Right atrium auricular region (tissue), 2 donors: Measurements from ENCODE around the gene CDHR5. TPM values are rescaled to one million over a fixed set of nuclear protein-coding genes. Genes with fewer than 3 reads are reported as not detected.

Source experiments
- DNase-seq: peaks from one replicate; pipeline ENCODE4 v3.0.0-alpha.2; 2019; ENCODE audit warnings: low spot score
- H3K27ac ChIP-seq, 2 donors: fragments of 200-600 bp; sonication (generic); 1 replicate in 1 of 2; 2 replicates in 1 of 2; pipeline ENCODE4 v1.5.1; 2016 to 2019
- H3K27me3 ChIP-seq, 2 donors: fragments of 200-600 bp; sonication (generic); one replicate each; pipeline versions ENCODE4 v1.5.1 to v1.6.0; 2017 to 2019
- H3K36me3 ChIP-seq: fragments of 200-600 bp; sonication (generic); one replicate; pipeline ENCODE4 v1.5.1; 2016
- H3K4me1 ChIP-seq, 2 donors: fragments of 200-600 bp; sonication (generic); one replicate each; pipeline versions ENCODE4 v1.5.1 to v1.6.0; 2017 to 2019
- H3K4me3 ChIP-seq, 2 donors: fragments of 200-600 bp; sonication (generic); 1 replicate in 1 of 2; 2 replicates in 1 of 2; pipeline ENCODE4 v1.5.1; 2017 to 2019; ENCODE audit warnings: mild to moderate bottlenecking in 1 of 2, moderate library complexity in 1 of 2
- H3K9me3 ChIP-seq, 2 donors: fragments of 200-600 bp; sonication (generic); one replicate each; pipeline ENCODE4 v1.5.1; 2019
- CTCF ChIP-seq, 2 donors: fragments of 200-600 bp; sonication (generic); IDR thresholded peaks; one replicate each; pipeline ENCODE4 v1.5.1; 2019; ENCODE audit warnings: antibody characterized with exemption in 2 of 2
- total RNA-seq, 2 donors: library from RNA; depleted of rRNA; stranded (reverse); fragments of >200 nt; gene quantifications; one replicate each; pipeline ENCODE4 v1.1.0, GENCODE V29; 2016

Gene CDHR5
- total RNA-seq, 2 donors from 2014 or later: not detected

DNA sequence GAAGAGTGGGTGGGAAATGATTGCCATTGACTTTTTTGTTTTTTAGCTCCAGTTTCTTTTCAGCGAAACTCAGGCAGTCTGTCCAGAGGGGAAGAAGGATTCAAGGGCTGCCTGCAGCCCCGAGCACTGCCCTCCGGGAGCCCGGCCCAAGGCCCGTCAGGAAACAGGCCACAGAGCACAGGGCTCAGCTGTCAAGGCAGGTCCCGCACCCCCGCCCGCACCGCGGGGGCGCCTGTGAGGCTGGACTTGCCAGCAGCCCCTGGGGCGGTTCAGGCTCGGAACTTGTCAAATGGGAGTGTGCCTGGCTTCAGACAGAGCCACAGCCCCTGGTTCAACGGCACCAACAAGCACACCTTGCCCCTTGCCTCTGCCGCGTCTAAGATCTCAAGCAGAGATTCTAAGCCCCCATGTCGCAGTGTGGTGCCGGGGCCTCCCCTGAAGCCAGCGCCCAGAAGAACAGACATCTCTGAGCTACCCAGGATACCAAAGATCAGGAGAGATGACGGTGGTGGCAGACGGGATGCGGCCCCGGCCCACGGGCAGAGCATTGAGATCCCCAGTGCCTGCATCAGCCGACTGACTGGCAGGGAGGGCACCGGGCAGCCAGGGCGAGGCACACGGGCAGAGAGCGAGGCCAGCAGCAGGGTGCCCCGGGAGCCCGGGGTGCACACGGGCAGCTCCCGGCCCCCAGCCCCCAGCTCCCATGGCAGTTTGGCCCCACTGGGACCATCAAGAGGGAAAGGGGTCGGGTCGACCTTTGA, 17.6 kb downstream of the CDHR5 start:
- peaks cover 0 to 6% of the 10 kb centered on the region in 2 donors for H3K4me1 ChIP-seq
- H3K27me3 ChIP-seq: no peaks in the 10 kb centered on the region
- peaks cover 100% of the 10 kb centered on the region for H3K36me3 ChIP-seq
- no peak for DNase-seq
- no peaks in the 10 kb centered on the region for H3K9me3 ChIP-seq
- no peak overlapping the region for H3K4me3 ChIP-seq
- H3K27ac ChIP-seq: peak overlapping the region in 1 of 2 donors; percentile 59
- no peak for TF ChIP-seq CTCF (IDR thresholded peaks at IDR 0.05)

GRCh38 chr11:606245-606644, 18.5 kb downstream of the CDHR5 start:
- H3K27ac ChIP-seq: peak overlapping the region; percentile 37 to 59
- H3K4me3 ChIP-seq: no peak overlapping the region
- no peak for DNase-seq
- H3K27me3 ChIP-seq: no peaks in the 10 kb centered on the region
- TF ChIP-seq CTCF (IDR thresholded peaks at IDR 0.05): no peak
- peaks cover 100% of the 10 kb centered on the region for H3K36me3 ChIP-seq
- peaks cover 0 to 6% of the 10 kb centered on the region in 2 donors for H3K4me1 ChIP-seq
- no peaks in the 10 kb centered on the region for H3K9me3 ChIP-seq

GRCh38 chr11:605286-606129, 19.2 kb downstream of the CDHR5 start:
- no peak for TF ChIP-seq CTCF (IDR thresholded peaks at IDR 0.05)
- H3K4me3 ChIP-seq: no peak overlapping the region
- H3K9me3 ChIP-seq: no peaks in the 10 kb centered on the region
- DNase-seq: no peak
- peaks cover 0 to 6% of the 10 kb centered on the region in 2 donors for H3K4me1 ChIP-seq
- H3K36me3 ChIP-seq: peaks cover 100% of the 10 kb centered on the region
- no peaks in the 10 kb centered on the region for H3K27me3 ChIP-seq
- peak overlapping the region; percentile 37 to 59 for H3K27ac ChIP-seq

GRCh38 chr11:603154-603553, 21.6 kb downstream of the CDHR5 start:
- Histone ChIP-seq H3K36me3 (peaks cover 97% of the 10 kb centered on the region), H3K9me3 (no peaks in the 10 kb centered on the region), H3K27ac (no peak overlapping the region), H3K27me3 (no peaks in the 10 kb centered on the region), H3K4me3 (no peak overlapping the region), H3K4me1 (peaks cover 0 to 6% of the 10 kb centered on the region in 2 donors)
- TF ChIP-seq CTCF (IDR thresholded peaks at IDR 0.05): no peak
- no peak for DNase-seq

GRCh38 chr11:601573-602245, 23.0 kb downstream of the CDHR5 start:
- Histone ChIP-seq H3K36me3 (peaks cover 97% of the 10 kb centered on the region), H3K4me3 (no peak overlapping the region), H3K27ac (no peak overlapping the region), H3K27me3 (no peaks in the 10 kb centered on the region), H3K9me3 (no peaks in the 10 kb centered on the region), H3K4me1 (peaks cover 0 to 6% of the 10 kb centered on the region in 2 donors)
- TF ChIP-seq CTCF (IDR thresholded peaks at IDR 0.05): no peak
- no peak for DNase-seq
